B cell (primary cell): Measurements from ENCODE around the gene ZNF618. TPM values are rescaled to one million over a fixed set of nuclear protein-coding genes. Genes with fewer than 3 reads are reported as not detected.

ENCODE experiments used
- ATAC-seq: fragments of 200-7000 bp; cut with Tn5 transposase; one replicate; pipeline ENCODE4 v1.10.0; 2021; ENCODE audit warnings: low read depth, mild to moderate bottlenecking, moderate number of reproducible peaks, moderate library complexity
- CTCF ChIA-PET: fragments of 350-600 bp; sonication (Branson Sonifier 250); formaldehyde crosslinking; loops from one replicate; lab custom pipeline; 2021; ENCODE audit warnings: antibody characterized with exemption, inconsistent platforms; lab: Charles Lee
- POLR2A ChIA-PET: fragments of 350-600 bp; sonication (Branson Sonifier 250); formaldehyde crosslinking; loops from one replicate; lab custom pipeline; 2021; ENCODE audit warnings: antibody characterized with exemption; lab: Charles Lee
- DNase-seq: peaks from one replicate; pipeline ENCODE4 v3.0.0; 2013
- H2AFZ ChIP-seq: 2 replicates; pipeline ENCODE4 v1.6.1; 2012; ENCODE audit warnings: mild to moderate bottlenecking, low read depth, low read length; ENCODE audit not compliant: insufficient read depth, poor library complexity, severe bottlenecking
- H3K27ac ChIP-seq, 2 donors: 1 replicate in 1 of 2; 2 replicates in 1 of 2; pipeline ENCODE4 v1.5.1; 2012 to 2013; ENCODE audit warnings: low read length in 2 of 2, mild to moderate bottlenecking in 2 of 2, moderate library complexity in 1 of 2
- H3K27me3 ChIP-seq, 4 experiments: fragments of 200-600 bp in 1 of 4; sonication (generic) in 1 of 4; replicated peaks in 1 of 4; 1 replicate in 2 of 4; 2 replicates in 2 of 4; pipeline versions ENCODE4 v1.6.1 to v1.7.0; 2013 to 2016; ENCODE audit warnings: low read length in 3 of 4, mild to moderate bottlenecking in 2 of 4, mixed read lengths in 1 of 4, moderate library complexity in 1 of 4; ENCODE audit not compliant: insufficient read depth in 4 of 4, control insufficient read depth in 3 of 4; ENCODE audit errors: control extremely low read depth in 1 of 4
- H3K36me3 ChIP-seq, 2 experiments: replicated peaks in 1 of 2; 1 replicate in 1 of 2; 2 replicates in 1 of 2; pipeline versions ENCODE4 v1.6.1 to v1.7.1; 2013; ENCODE audit warnings: low read length in 1 of 2; ENCODE audit not compliant: insufficient read depth in 2 of 2, control insufficient read depth in 1 of 2; ENCODE audit errors: control extremely low read depth in 1 of 2, extremely low read depth in 1 of 2
- H3K4me1 ChIP-seq, 2 donors: fragments of 200-600 bp in 1 of 2; sonication (generic) in 1 of 2; 1 replicate in 1 of 2; 2 replicates in 1 of 2; pipeline versions ENCODE4 v1.5.1 to v1.6.1; 2013 to 2017; ENCODE audit warnings: low read length in 2 of 2; ENCODE audit not compliant: control insufficient read depth in 2 of 2, insufficient read depth in 2 of 2
- H3K4me2 ChIP-seq: replicated peaks from 2 replicates; pipeline ENCODE3; 2012; ENCODE audit warnings: mild to moderate bottlenecking, low read depth, low read length; ENCODE audit not compliant: poor library complexity, severe bottlenecking
- H3K4me3 ChIP-seq, 5 experiments: fragments of 200-600 bp in 1 of 5; sonication (generic) in 1 of 5; 1 replicate in 3 of 5; 2 replicates in 2 of 5; pipeline versions ENCODE4 v1.5.1 to v1.7.0; 2011 to 2016; ENCODE audit warnings: low read length in 4 of 5, mild to moderate bottlenecking in 4 of 5, low read depth in 2 of 5, control low read depth in 1 of 5, moderate library complexity in 1 of 5; ENCODE audit not compliant: insufficient read depth in 1 of 5; ENCODE audit errors: control extremely low read depth in 1 of 5, extremely low read depth in 1 of 5
- H3K79me2 ChIP-seq: fragments of 200-600 bp; sonication (generic); one replicate; pipeline ENCODE4 v1.6.0; 2016; ENCODE audit warnings: low read length; ENCODE audit not compliant: control insufficient read depth, insufficient read depth
- H3K9ac ChIP-seq: fragments of 200-600 bp; sonication (generic); 2 replicates; pipeline ENCODE4 v1.6.1; 2017; ENCODE audit warnings: mild to moderate bottlenecking, low read length, moderate library complexity
- H3K9me3 ChIP-seq, 3 donors: one replicate each; pipeline versions ENCODE4 v1.6.1 to v1.7.1; 2013; ENCODE audit warnings: low read length in 2 of 3; ENCODE audit not compliant: control insufficient read depth in 2 of 3, insufficient read depth in 1 of 3; ENCODE audit errors: control extremely low read depth in 1 of 3
- H4K20me1 ChIP-seq: 2 replicates; pipeline ENCODE4 v1.6.0; 2012; ENCODE audit warnings: mild to moderate bottlenecking, low read length; ENCODE audit not compliant: insufficient read depth, control insufficient read depth, poor library complexity, severe bottlenecking
- H3K27ac Mint-ChIP-seq: one replicate; pipeline ENCODE4 v1.8.0; 2021; ENCODE audit warnings: mixed read lengths
- H3K27me3 Mint-ChIP-seq: one replicate; pipeline ENCODE4 v1.8.0; 2021; ENCODE audit warnings: mixed read lengths
- H3K4me1 Mint-ChIP-seq: one replicate; pipeline ENCODE4 v1.8.0; 2021; ENCODE audit warnings: mixed read lengths
- H3K4me3 Mint-ChIP-seq: one replicate; pipeline ENCODE4 v1.8.0; 2021; ENCODE audit warnings: mixed read lengths
- H3K9me3 Mint-ChIP-seq: one replicate; pipeline ENCODE4 v1.8.0; 2022; ENCODE audit warnings: mixed read lengths; ENCODE audit not compliant: insufficient read depth
- CTCF ChIP-seq: fragments of 200-600 bp; IDR thresholded peaks from one replicate; pipeline ENCODE4 v1.8.0; 2022; ENCODE audit warnings: antibody characterized with exemption, mild to moderate bottlenecking
- EZH2 ChIP-seq: IDR thresholded peaks from 2 replicates; pipeline ENCODE4 v1.6.1; 2012; ENCODE audit warnings: borderline replicate concordance, low read depth, mild to moderate bottlenecking, moderate library complexity, low read length; ENCODE audit not compliant: insufficient read depth, poor library complexity, severe bottlenecking
- WGBS: methylation state at CpG from one replicate; pipeline ENCODE4 v1.1.5; 2013; ENCODE audit warnings: missing lambda C conversion rate; ENCODE audit not compliant: insufficient coverage; 5-methylcytosine and 5-hydroxymethylcytosine counted together
- intact Hi-C: fragments of 100-400 bp; cut with micrococcal nuclease; formaldehyde crosslinking; loops from one replicate; pipeline ENCODE4 v1.10.0; 2022
- polyA plus RNA-seq: library from polyadenylated mRNA; depleted of rRNA; stranded (reverse); fragments of >200 nt; gene quantifications from 2 replicates; pipeline ENCODE4 v1.2.3, GENCODE V29; 2012
- total RNA-seq, 2 donors: library from RNA; stranded (reverse); fragments of 120-200 nt in 1 of 2; gene quantifications; 1 replicate in 1 of 2; 2 replicates in 1 of 2; pipeline versions ENCODE4 v1.2.3 to v1.2.4, GENCODE V29; 2013 to 2022

ZNF618 gene
- total and polyA plus RNA-seq, 2 donors (not counting 1 experiment from before 2014, with no cell fraction given) = 1.4 to 2.5 TPM

DNA sequence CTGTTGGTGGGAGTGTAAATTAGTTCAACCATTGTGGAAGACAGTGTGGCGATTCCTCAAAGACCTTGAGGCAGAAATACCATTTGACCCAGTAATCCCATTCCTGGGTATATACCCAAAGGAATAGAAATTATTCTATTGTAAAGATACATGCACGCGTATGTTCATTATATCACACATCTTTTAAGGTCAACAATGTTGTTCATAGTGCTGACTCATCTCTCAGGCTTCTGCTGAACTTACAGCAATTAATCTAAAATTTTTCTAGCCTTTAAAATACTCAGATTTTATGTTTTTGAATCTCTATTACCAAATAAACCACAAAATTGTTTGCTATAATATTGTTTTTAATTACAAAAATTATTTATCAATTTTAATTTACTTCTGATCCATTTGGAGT lies 38.8 kb upstream of the ZNF618 start:
- no peak overlapping the region for H2AFZ ChIP-seq
- TF ChIP-seq EZH2 = no peak
- no peak for TF ChIP-seq CTCF
- Mint-ChIP-seq H3K9me3 (peaks cover 3% of the 10 kb centered on the region), H3K4me3 (no peak overlapping the region), H3K4me1 (no peaks in the 10 kb centered on the region), H3K27ac (no peak overlapping the region), H3K27me3 (peaks cover 8% of the 10 kb centered on the region)
- no peak overlapping the region for H3K9ac ChIP-seq
- H4K20me1 ChIP-seq = no peaks in the 10 kb centered on the region
- no peak overlapping the region for H3K27ac ChIP-seq
- no peak overlapping the region for H3K4me2 ChIP-seq
- WGBS = no CpG with 5 or more reads among the region's 3 CpGs
- no peak overlapping the region for H3K4me3 ChIP-seq
- CTCF ChIA-PET = no interaction called here
- ATAC-seq (no peak), DNase-seq (no peak)
- H3K9me3 ChIP-seq = peaks cover 3 to 7% (median 4%) of the 10 kb centered on the region in 3 donors
- H3K79me2 ChIP-seq = no peaks in the 10 kb centered on the region
- intact Hi-C loops = no loop called here
- no peaks in the 10 kb centered on the region for H3K36me3 ChIP-seq
- H3K27me3 ChIP-seq = no peaks in the 10 kb centered on the region
- POLR2A ChIA-PET = no interaction called here
- no peaks in the 10 kb centered on the region for H3K4me1 ChIP-seq

- no peaks in the 10 kb centered on the region for H3K9me3 ChIP-seq
- H2AFZ ChIP-seq = no peak overlapping the region
- ATAC-seq = no peak
- intact Hi-C loops = no loop called here
- no peak overlapping the region for H3K27ac ChIP-seq
- POLR2A ChIA-PET = no interaction called here
- H3K4me2 ChIP-seq = no peak overlapping the region
- Mint-ChIP-seq H3K27me3 (peaks cover 4% of the 10 kb centered on the region), H3K4me1 (no peaks in the 10 kb centered on the region), H3K27ac (no peak overlapping the region), H3K4me3 (no peak overlapping the region), H3K9me3 (peaks cover 5% of the 10 kb centered on the region)
- no peaks in the 10 kb centered on the region for H3K79me2 ChIP-seq
- H3K27me3 ChIP-seq = no peaks in the 10 kb centered on the region
- H3K4me3 ChIP-seq = no peak overlapping the region
- TF ChIP-seq CTCF (no peak), EZH2 (no peak)
- no peak for DNase-seq
- no peaks in the 10 kb centered on the region for H3K4me1 ChIP-seq
- H3K9ac ChIP-seq = no peak overlapping the region
- CTCF ChIA-PET = no interaction called here
- WGBS = no CpG with 5 or more reads among the region's 3 CpGs
- no peaks in the 10 kb centered on the region for H3K36me3 ChIP-seq
- H4K20me1 ChIP-seq = no peaks in the 10 kb centered on the region
Observed at GRCh38 chr9:113842086-113842485, 34.0 kb upstream of the ZNF618 start.
